Pancreas (tissue), 10 donors: ENCODE data around the gene AOAH. TPM values are rescaled to one million over a fixed set of nuclear protein-coding genes. Genes with fewer than 3 reads are reported as not detected.

Experiments used
- ATAC-seq, 4 donors: fragments of 200-7000 bp; cut with Tn5 transposase; one replicate each; pipeline versions ENCODE4 v1.8.0 to v1.9.1; 2020; ENCODE audit warnings: mild to moderate bottlenecking in 4 of 4, moderate library complexity in 4 of 4
- DNase-seq, 6 donors: peaks; one replicate each; pipeline ENCODE4 v3.0.0-alpha.2; 2020
- FAIRE-seq: peaks from 2 replicates; lab custom pipeline; 2012; peaks lifted over from hg19 to GRCh38; lab: Jason Lieb, UNC
- H3K27ac ChIP-seq, 4 donors: fragments of 200-600 bp; sonication (generic); 1 replicate in 3 of 4; 2 replicates in 1 of 4; pipeline versions ENCODE4 v1.5.0 to v1.8.0; 2020
- H3K27me3 ChIP-seq, 4 donors: fragments of 200-600 bp; one replicate each; pipeline ENCODE4 v1.8.0; 2021
- H3K36me3 ChIP-seq, 3 donors: fragments of 200-600 bp; sonication (generic) in 1 of 3; one replicate each; pipeline versions ENCODE4 v1.5.0 to v1.8.0; 2020 to 2021
- H3K4me1 ChIP-seq, 3 donors: fragments of 200-600 bp; one replicate each; pipeline ENCODE4 v1.8.0; 2021
- H3K4me3 ChIP-seq, 4 donors: fragments of 200-600 bp; sonication (generic) in 2 of 4; one replicate each; pipeline versions ENCODE4 v1.5.0 to v1.8.0; 2020 to 2021
- H3K9me3 ChIP-seq, 4 donors: fragments of 200-600 bp; one replicate each; pipeline ENCODE4 v1.8.0; 2021
- WGBS, 2 donors: extraction: QIAGEN DNeasy Blood & Tissue Kit; methylation state at CpG; one replicate each; pipeline ENCODE4 v1.1.7; 2013; 5-methylcytosine and 5-hydroxymethylcytosine counted together
- intact Hi-C, 3 donors: fragments of 100-400 bp; cut with DNase I; formaldehyde crosslinking; loops; one replicate each; pipeline versions ENCODE4 v1.11.1 to v1.14.2; 2022
- polyA plus RNA-seq, 2 donors: library from polyadenylated mRNA; stranded (reverse); fragments of 200-250 nt; gene quantifications; one replicate each; pipeline ENCODE4 v1.2.3, GENCODE V29; 2013
- total RNA-seq, 6 donors: library from RNA; stranded (reverse); fragmentation: NEBNext Ultra II Directional in 4 of 6; extraction: Animal tissue kit (Norgen Biotek cat#: 25700) in 4 of 6; gene quantifications; one replicate each; pipeline versions ENCODE4 v1.2.1 to v1.2.4, GENCODE V29; 2021 to 2023
- TF ChIP-seq, protein P1 (sequence below), 4 donors: fragments of 200-600 bp; sonication (generic) in 3 of 4; IDR thresholded peaks; one replicate each; pipeline versions ENCODE4 v1.5.0 to v1.8.0; 2021; ENCODE audit warnings: antibody characterized with exemption in 4 of 4
- donor health status: healthy with polysubstance abuse.
- donor health status: DM: no; HTN: no; CAD: no; lungs with moderate emphysema.
- donor health status: DM: no; HTN: no; CAD: no.
- donor health status: control.
- donor health status: control.
- donor health status: Bipolar disorder and iron deficiency.
- donor health status: DM: yes; HTN: yes; CAD: no.
- donor health status: DM: no; HTN: no; CAD: no.
- donor health status: DM: no; HTN: no; CAD: no.
- donor health status: DM: yes; HTN: yes; CAD: no.

AOAH gene
- total and polyA plus RNA-seq, 8 donors = 0.79 to 9.0 (median 2.1) TPM

DNA sequence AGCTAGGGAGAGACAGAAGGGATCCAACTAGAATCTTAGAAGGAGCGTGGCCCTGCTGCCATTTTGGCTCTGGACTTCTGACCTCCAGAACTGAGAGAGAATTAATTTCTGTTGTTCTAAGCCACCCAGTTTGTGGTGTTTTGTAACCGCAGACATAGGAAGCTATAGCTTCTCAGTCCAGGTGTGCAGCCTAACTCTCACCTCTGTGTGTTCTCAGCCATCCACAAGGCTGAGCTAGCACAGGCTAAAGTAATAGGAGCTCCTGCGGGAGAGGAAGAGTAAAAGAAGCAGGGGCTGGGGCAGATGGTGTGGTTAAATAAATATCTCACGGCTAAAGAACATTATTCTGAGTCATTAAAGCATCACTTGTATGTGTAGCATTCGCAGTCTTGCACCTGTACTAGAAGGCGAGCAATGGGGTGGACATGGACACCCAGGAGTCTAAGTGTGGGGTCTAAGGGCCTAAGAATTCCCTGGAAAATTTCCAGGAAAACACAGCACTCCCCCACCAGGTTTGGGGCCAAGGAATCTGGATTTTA lies 94.1 kb downstream of the AOAH start:
- H3K4me1 ChIP-seq = no peaks in the 10 kb centered on the region
- FAIRE-seq (no peak), ATAC-seq (peak in 1 of 4 donors; percentile 21), DNase-seq (no peak)
- no peaks in the 10 kb centered on the region for H3K27me3 ChIP-seq
- H3K27ac ChIP-seq = no peak overlapping the region
- 76 to 79% methylated on average over 6 of the region's 6 CpGs for WGBS, 2 donors
- no peaks in the 10 kb centered on the region for H3K36me3 ChIP-seq
- no peaks in the 10 kb centered on the region for H3K9me3 ChIP-seq
- intact Hi-C loops = no loop called here
- TF ChIP-seq, protein P1, sequence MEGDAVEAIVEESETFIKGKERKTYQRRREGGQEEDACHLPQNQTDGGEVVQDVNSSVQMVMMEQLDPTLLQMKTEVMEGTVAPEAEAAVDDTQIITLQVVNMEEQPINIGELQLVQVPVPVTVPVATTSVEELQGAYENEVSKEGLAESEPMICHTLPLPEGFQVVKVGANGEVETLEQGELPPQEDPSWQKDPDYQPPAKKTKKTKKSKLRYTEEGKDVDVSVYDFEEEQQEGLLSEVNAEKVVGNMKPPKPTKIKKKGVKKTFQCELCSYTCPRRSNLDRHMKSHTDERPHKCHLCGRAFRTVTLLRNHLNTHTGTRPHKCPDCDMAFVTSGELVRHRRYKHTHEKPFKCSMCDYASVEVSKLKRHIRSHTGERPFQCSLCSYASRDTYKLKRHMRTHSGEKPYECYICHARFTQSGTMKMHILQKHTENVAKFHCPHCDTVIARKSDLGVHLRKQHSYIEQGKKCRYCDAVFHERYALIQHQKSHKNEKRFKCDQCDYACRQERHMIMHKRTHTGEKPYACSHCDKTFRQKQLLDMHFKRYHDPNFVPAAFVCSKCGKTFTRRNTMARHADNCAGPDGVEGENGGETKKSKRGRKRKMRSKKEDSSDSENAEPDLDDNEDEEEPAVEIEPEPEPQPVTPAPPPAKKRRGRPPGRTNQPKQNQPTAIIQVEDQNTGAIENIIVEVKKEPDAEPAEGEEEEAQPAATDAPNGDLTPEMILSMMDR (IDR thresholded peaks at IDR 0.05) = no peak
- no peak overlapping the region for H3K4me3 ChIP-seq

DNA sequence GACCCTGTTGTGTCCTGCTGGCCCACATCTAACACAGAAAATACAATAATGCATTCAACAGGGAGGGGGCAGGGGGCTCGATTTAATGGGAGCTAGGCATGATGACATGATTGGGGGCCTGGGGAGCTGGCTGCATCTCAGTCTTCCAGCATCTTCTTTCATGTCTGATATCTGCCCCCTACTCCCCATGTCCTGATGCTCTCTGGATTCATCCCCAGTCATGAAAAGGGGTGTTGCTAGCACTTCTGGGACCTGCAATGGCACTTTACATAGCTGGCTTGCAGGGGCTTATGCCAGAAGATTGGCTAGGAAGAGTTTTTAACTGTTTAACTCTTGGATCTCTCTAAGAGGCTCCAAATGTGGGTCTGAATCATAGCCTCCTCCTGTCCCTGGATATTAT lies 94.9 kb downstream of the AOAH start:
- TF ChIP-seq, protein P1 (IDR thresholded peaks at IDR 0.05) = no peak
- no peak for FAIRE-seq
- no peaks in the 10 kb centered on the region for H3K36me3 ChIP-seq

DNA sequence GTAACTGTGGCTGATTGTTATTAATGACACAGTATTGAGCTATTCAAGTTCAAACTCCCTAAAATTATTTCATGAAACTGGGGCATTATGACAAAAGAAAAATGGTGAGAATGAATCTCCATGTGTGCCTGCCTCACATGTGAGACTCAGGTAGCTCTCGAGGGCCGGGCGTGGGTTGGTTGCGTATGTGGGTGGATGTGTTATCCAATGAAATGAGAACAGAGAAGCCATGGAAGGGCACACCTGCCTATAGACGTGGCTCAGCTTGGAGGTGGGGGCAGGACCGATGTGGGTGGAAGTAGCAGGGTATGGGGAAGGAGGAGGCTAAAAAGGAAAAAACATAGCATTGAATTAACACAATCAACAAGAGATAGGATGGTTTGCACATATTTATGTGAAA lies 96.5 kb downstream of the AOAH start:
- DNase-seq = no peak
- no peak for FAIRE-seq
- Histone ChIP-seq H3K4me3 (no peak overlapping the region), H3K27me3 (no peaks in the 10 kb centered on the region), H3K4me1 (peaks cover 0 to 13% (median 12%) of the 10 kb centered on the region in 3 donors), H3K27ac (no peak overlapping the region), H3K36me3 (no peaks in the 10 kb centered on the region), H3K9me3 (no peaks in the 10 kb centered on the region)
- 88 to 94% methylated on average over 6 of the region's 6 CpGs for WGBS, 2 donors
- TF ChIP-seq, protein P1 (IDR thresholded peaks at IDR 0.05) = no peak
- intact Hi-C loops = no loop called here
- ATAC-seq = no peak

More for the DNA sequence above, 94.9 kb downstream of the AOAH start:
- no peak for ATAC-seq
- Histone ChIP-seq H3K27ac (no peak overlapping the region), H3K4me1 (no peaks in the 10 kb centered on the region), H3K9me3 (no peaks in the 10 kb centered on the region), H3K27me3 (no peaks in the 10 kb centered on the region), H3K4me3 (no peak overlapping the region)
- DNase-seq = no peak
- intact Hi-C loops = no loop called here
- WGBS, 2 donors = 49 to 62% methylated on average over 1 of the region's 1 CpG

DNA sequence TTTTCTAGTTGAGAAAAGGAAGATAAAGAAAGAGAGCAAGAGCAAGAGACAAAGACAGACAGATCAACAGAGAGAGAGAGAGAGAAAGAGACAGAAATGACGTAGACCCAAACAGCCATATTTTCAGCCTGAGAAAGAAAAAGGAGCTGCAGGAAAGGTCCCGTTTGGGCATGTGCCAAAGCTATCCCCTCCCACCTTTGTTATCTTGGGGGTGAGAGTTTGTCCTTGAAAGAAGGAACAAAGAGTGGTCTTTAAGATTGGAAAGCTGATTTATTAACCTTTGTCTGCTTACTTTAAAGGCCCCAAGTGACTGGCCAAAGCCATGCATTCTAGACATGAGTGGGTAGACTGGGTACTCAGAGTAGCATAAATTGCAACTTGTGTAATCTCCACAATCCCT lies 98.2 kb downstream of the AOAH start:
- H3K9me3 ChIP-seq = no peaks in the 10 kb centered on the region
- no peaks in the 10 kb centered on the region for H3K36me3 ChIP-seq
- H3K4me3 ChIP-seq = no peak overlapping the region
- H3K27ac ChIP-seq = no peak overlapping the region
- FAIRE-seq = no peak
- no peak for ATAC-seq
- TF ChIP-seq, protein P1 (IDR thresholded peaks at IDR 0.05) = no peak
- WGBS, 2 donors = 68 to 72% methylated on average over 2 of the region's 2 CpGs
- no peak for DNase-seq
- no peaks in the 10 kb centered on the region for H3K27me3 ChIP-seq
- peaks cover 0 to 17% (median 15%) of the 10 kb centered on the region in 3 donors for H3K4me1 ChIP-seq
- intact Hi-C loops = no loop called here

DNA sequence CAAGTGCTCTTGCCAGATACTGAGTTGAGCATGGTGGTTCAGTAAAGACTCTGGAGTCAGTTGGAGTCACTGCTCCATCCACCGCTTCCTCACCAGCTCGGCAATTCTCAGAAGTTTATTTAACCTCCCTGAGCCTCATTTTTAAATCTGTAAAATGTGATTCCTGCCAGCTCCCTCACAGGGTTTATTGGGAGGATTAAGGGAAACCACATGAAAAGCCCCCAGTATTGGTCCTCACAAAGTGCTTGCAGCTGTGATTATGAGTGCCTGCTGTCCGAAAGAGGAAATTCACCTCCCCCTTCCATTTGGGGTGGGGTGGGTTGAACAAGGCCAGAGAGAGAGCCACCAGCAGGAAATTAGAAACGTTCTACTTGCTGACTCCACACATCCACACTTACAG lies 99.0 kb downstream of the AOAH start:
- intact Hi-C loops = no loop called here
- Histone ChIP-seq H3K36me3 (no peaks in the 10 kb centered on the region), H3K27ac (no peak overlapping the region), H3K4me3 (no peak overlapping the region), H3K4me1 (peaks cover 0 to 17% (median 15%) of the 10 kb centered on the region in 3 donors), H3K9me3 (no peaks in the 10 kb centered on the region), H3K27me3 (no peaks in the 10 kb centered on the region)
- no peak for FAIRE-seq
- peak in 2 of 4 donors; percentile 13 to 24 for ATAC-seq
- TF ChIP-seq, protein P1 (IDR thresholded peaks at IDR 0.05) = no peak
- no peak for DNase-seq
- 62 to 69% methylated on average over 4 of the region's 4 CpGs for WGBS, 2 donors
